ENCODE results near the gene RNF17.

The RNF17 gene

DNA sequence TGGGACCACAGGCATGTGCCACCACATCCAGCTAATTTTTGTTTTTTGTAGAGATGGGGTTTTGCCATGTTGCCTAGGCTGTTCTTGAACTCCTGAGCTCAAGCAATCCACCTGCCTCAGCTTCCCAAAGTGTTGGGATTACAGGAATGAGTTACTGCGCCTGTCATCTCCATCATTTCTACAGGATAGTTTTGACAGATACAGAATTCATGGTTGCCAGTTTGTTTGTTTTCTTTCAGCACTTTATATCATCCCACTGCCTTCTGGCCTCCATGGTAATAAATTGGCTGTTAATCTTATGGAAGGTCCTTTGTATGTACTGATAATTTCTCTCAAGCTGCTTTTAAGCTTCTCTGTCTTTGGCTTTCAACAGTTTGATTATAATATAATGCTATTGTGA, 165.2 kb downstream of the RNF17 start:
- Mint-ChIP-seq H3K27ac (no peak overlapping the region), H3K27me3 (peaks cover 35 to 42% of the 10 kb centered on the region in 2 donors)

More for the DNA sequence above, 165.2 kb downstream of the RNF17 start:
- Mint-ChIP-seq H3K9me3 (no peaks in the 10 kb centered on the region), H3K4me3 (no peak overlapping the region), H3K36me3 (ENCODE audit: insufficient read depth) (no peaks in the 10 kb centered on the region), H3K4me1 (ENCODE audit: low read depth in 2 of 2) (no peaks in the 10 kb centered on the region)
- ATAC-seq (replicated peaks) (no peak), DNase-seq (no peak)

All from effector memory CD8-positive, alpha-beta T cell (primary cell).